GM21717 (cell line): Measurements from ENCODE around the gene ABCA2.

Experiments used
- ATAC-seq: cut with Tn5 transposase; IDR thresholded peaks from one replicate; pipeline ENCODE4 v1.9.1; 2021; ENCODE audit warnings: mild to moderate bottlenecking, moderate library complexity; ENCODE audit not compliant: unreplicated experiment

ABCA2 gene

GRCh38 chr9:137027369-137028262, at the start of gene ABCA2:
Gene ABCA2 (minus strand): TSS chr9:137028237. CDS start chr9:137028140, 97 bp downstream.
- ATAC-seq = no peak

- no peak for ATAC-seq
Observed at GRCh38 chr9:137077010-137077747, 49.1 kb upstream of the ABCA2 start, which contains the start of gene UAP1L1. Gene UAP1L1 (plus strand): TSS chr9:137077517. CDS start chr9:137077533, 16 bp downstream.

- ATAC-seq = no peak
Observed at GRCh38 chr9:137076636-137077009, 48.6 kb upstream of the ABCA2 start.

GRCh38 chr9:137075275-137075775, 47.3 kb upstream of the ABCA2 start:
- ATAC-seq = no peak

GRCh38 chr9:137074657-137075274, 46.7 kb upstream of the ABCA2 start:
- ATAC-seq = no peak

- no peak for ATAC-seq
Observed at GRCh38 chr9:137073992-137074399, 46.0 kb upstream of the ABCA2 start.

- no peak for ATAC-seq
Observed at GRCh38 chr9:137071282-137071681, 43.2 kb upstream of the ABCA2 start.

- ATAC-seq = no peak
Observed at GRCh38 chr9:137070906-137071275, 42.9 kb upstream of the ABCA2 start.

- peak; percentile 47 for ATAC-seq
Observed at GRCh38 chr9:137070201-137070905, 42.3 kb upstream of the ABCA2 start, which contains the start of gene SAPCD2. Gene SAPCD2 (minus strand): TSS chr9:137070557. CDS start chr9:137070460, 97 bp downstream.

GRCh38 chr9:137069508-137070091, 41.6 kb upstream of the ABCA2 start:
- no peak for ATAC-seq

- no peak for ATAC-seq
Observed at GRCh38 chr9:137068539-137069507, 40.8 kb upstream of the ABCA2 start.

- no peak for ATAC-seq
Observed at GRCh38 chr9:137067860-137068538, 40.0 kb upstream of the ABCA2 start.

- ATAC-seq = no peak
Observed at GRCh38 chr9:137066096-137066861, 38.2 kb upstream of the ABCA2 start.

GRCh38 chr9:137065336-137065967, 37.4 kb upstream of the ABCA2 start:
- no peak for ATAC-seq

GRCh38 chr9:137064880-137065164, 36.8 kb upstream of the ABCA2 start:
- no peak for ATAC-seq

- no peak for ATAC-seq
Observed at GRCh38 chr9:137064027-137064879, 36.2 kb upstream of the ABCA2 start.
